Measurements from ENCODE around the gene PLXNC1.
A peak's percentile ranks its signal among the peaks of the same experiment; 100 is the strongest.

Gene PLXNC1

GRCh38 chr12:94139816-94140215 lies 8.6 kb upstream of the PLXNC1 start:
- no peaks in the 10 kb centered on the region for H3K4me1 ChIP-seq (ENCODE audit: control insufficient read depth, insufficient read depth, low read length)

GRCh38 chr12:94140556-94140955 lies 7.8 kb upstream of the PLXNC1 start:
- DNase-seq (ENCODE audit: low read depth), result peak; percentile 17
- no peak overlapping the region for H3K9ac ChIP-seq (ENCODE audit: low read length)
- peaks cover 31% of the 10 kb centered on the region for H3K27me3 ChIP-seq (replicated peaks; ENCODE audit: control insufficient read depth, insufficient read depth, low read length)
- H3K4me1 ChIP-seq (ENCODE audit: control insufficient read depth, insufficient read depth, low read length), result no peaks in the 10 kb centered on the region
- H3K9me3 ChIP-seq (ENCODE audit: control insufficient read depth, low read length), result no peaks in the 10 kb centered on the region
- H3K36me3 ChIP-seq (ENCODE audit: control insufficient read depth, insufficient read depth, low read length, severe bottlenecking), result no peaks in the 10 kb centered on the region
- no peak overlapping the region for H3K4me3 ChIP-seq (ENCODE audit: low read length)

More at GRCh38 chr12:94139816-94140215, 8.6 kb upstream of the PLXNC1 start:
- H3K27me3 ChIP-seq (replicated peaks; ENCODE audit: control insufficient read depth, insufficient read depth, low read length), result peaks cover 31% of the 10 kb centered on the region
- no peaks in the 10 kb centered on the region for H3K36me3 ChIP-seq (ENCODE audit: control insufficient read depth, insufficient read depth, low read length, severe bottlenecking)
- H3K9ac ChIP-seq (ENCODE audit: low read length), result no peak overlapping the region
- no peaks in the 10 kb centered on the region for H3K9me3 ChIP-seq (ENCODE audit: control insufficient read depth, low read length)
- no peak for DNase-seq (ENCODE audit: low read depth)
- no peak overlapping the region for H3K4me3 ChIP-seq (ENCODE audit: low read length)

- DNase-seq (ENCODE audit: low read depth), result no peak
- no peaks in the 10 kb centered on the region for H3K4me1 ChIP-seq (ENCODE audit: control insufficient read depth, insufficient read depth, low read length)
Measured at GRCh38 chr12:94141004-94141764, 7.2 kb upstream of the PLXNC1 start.

GRCh38 chr12:94141892-94142291 lies 6.5 kb upstream of the PLXNC1 start:
- no peaks in the 10 kb centered on the region for H3K4me1 ChIP-seq (ENCODE audit: control insufficient read depth, insufficient read depth, low read length)
- DNase-seq (ENCODE audit: low read depth), result no peak
- H3K9me3 ChIP-seq (ENCODE audit: control insufficient read depth, low read length), result no peaks in the 10 kb centered on the region
- H3K4me3 ChIP-seq (ENCODE audit: low read length), result no peak overlapping the region
- peaks cover 39% of the 10 kb centered on the region for H3K27me3 ChIP-seq (replicated peaks; ENCODE audit: control insufficient read depth, insufficient read depth, low read length)
- no peaks in the 10 kb centered on the region for H3K36me3 ChIP-seq (ENCODE audit: control insufficient read depth, insufficient read depth, low read length, severe bottlenecking)
- no peak overlapping the region for H3K9ac ChIP-seq (ENCODE audit: low read length)

More at GRCh38 chr12:94141004-94141764, 7.2 kb upstream of the PLXNC1 start:
- Histone ChIP-seq H3K27me3 (replicated peaks; ENCODE audit: control insufficient read depth, insufficient read depth, low read length) (peaks cover 32% of the 10 kb centered on the region), H3K9me3 (ENCODE audit: control insufficient read depth, low read length) (no peaks in the 10 kb centered on the region), H3K9ac (ENCODE audit: low read length) (no peak overlapping the region), H3K4me3 (ENCODE audit: low read length) (no peak overlapping the region), H3K36me3 (ENCODE audit: control insufficient read depth, insufficient read depth, low read length, severe bottlenecking) (no peaks in the 10 kb centered on the region)

GRCh38 chr12:94143438-94143837 lies 4.9 kb upstream of the PLXNC1 start:
- peaks cover 51% of the 10 kb centered on the region for H3K27me3 ChIP-seq (replicated peaks; ENCODE audit: control insufficient read depth, insufficient read depth, low read length)
- H3K9ac ChIP-seq (ENCODE audit: low read length), result no peak overlapping the region
- H3K4me3 ChIP-seq (ENCODE audit: low read length), result no peak overlapping the region
- no peak for DNase-seq (ENCODE audit: low read depth)
- no peaks in the 10 kb centered on the region for H3K36me3 ChIP-seq (ENCODE audit: control insufficient read depth, insufficient read depth, low read length, severe bottlenecking)
- no peaks in the 10 kb centered on the region for H3K4me1 ChIP-seq (ENCODE audit: control insufficient read depth, insufficient read depth, low read length)
- no peaks in the 10 kb centered on the region for H3K9me3 ChIP-seq (ENCODE audit: control insufficient read depth, low read length)

- no peak overlapping the region for H3K9ac ChIP-seq (ENCODE audit: low read length)
- no peaks in the 10 kb centered on the region for H3K36me3 ChIP-seq (ENCODE audit: control insufficient read depth, insufficient read depth, low read length, severe bottlenecking)
- H3K4me1 ChIP-seq (ENCODE audit: control insufficient read depth, insufficient read depth, low read length), result no peaks in the 10 kb centered on the region
- no peak for DNase-seq (ENCODE audit: low read depth)
- H3K9me3 ChIP-seq (ENCODE audit: control insufficient read depth, low read length), result no peaks in the 10 kb centered on the region
- H3K27me3 ChIP-seq (replicated peaks; ENCODE audit: control insufficient read depth, insufficient read depth, low read length), result peaks cover 51% of the 10 kb centered on the region
- no peak overlapping the region for H3K4me3 ChIP-seq (ENCODE audit: low read length)
Measured at GRCh38 chr12:94143951-94144350, 4.4 kb upstream of the PLXNC1 start.

GRCh38 chr12:94144781-94145180 lies 3.6 kb upstream of the PLXNC1 start:
- Histone ChIP-seq H3K9me3 (ENCODE audit: control insufficient read depth, low read length) (no peaks in the 10 kb centered on the region), H3K4me3 (ENCODE audit: low read length) (no peak overlapping the region), H3K4me1 (ENCODE audit: control insufficient read depth, insufficient read depth, low read length) (peaks cover 1% of the 10 kb centered on the region), H3K27me3 (replicated peaks; ENCODE audit: control insufficient read depth, insufficient read depth, low read length) (peaks cover 47% of the 10 kb centered on the region), H3K36me3 (ENCODE audit: control insufficient read depth, insufficient read depth, low read length, severe bottlenecking) (no peaks in the 10 kb centered on the region), H3K9ac (ENCODE audit: low read length) (no peak overlapping the region)
- DNase-seq (ENCODE audit: low read depth), result no peak

- H3K27me3 ChIP-seq (replicated peaks; ENCODE audit: control insufficient read depth, insufficient read depth, low read length), result peaks cover 47% of the 10 kb centered on the region
- peak; percentile 77 for DNase-seq (ENCODE audit: low read depth)
- no peaks in the 10 kb centered on the region for H3K9me3 ChIP-seq (ENCODE audit: control insufficient read depth, low read length)
- no peak overlapping the region for H3K9ac ChIP-seq (ENCODE audit: low read length)
- no peak overlapping the region for H3K4me3 ChIP-seq (ENCODE audit: low read length)
- H3K36me3 ChIP-seq (ENCODE audit: control insufficient read depth, insufficient read depth, low read length, severe bottlenecking), result no peaks in the 10 kb centered on the region
- peaks cover 3% of the 10 kb centered on the region for H3K4me1 ChIP-seq (ENCODE audit: control insufficient read depth, insufficient read depth, low read length)
Measured at GRCh38 chr12:94145191-94145983, 3.0 kb upstream of the PLXNC1 start.

GRCh38 chr12:94146166-94146936 lies 2.0 kb upstream of the PLXNC1 start:
- no peak for DNase-seq (ENCODE audit: low read depth)
- no peaks in the 10 kb centered on the region for H3K9me3 ChIP-seq (ENCODE audit: control insufficient read depth, low read length)
- no peak overlapping the region for H3K4me3 ChIP-seq (ENCODE audit: low read length)
- H3K27me3 ChIP-seq (replicated peaks; ENCODE audit: control insufficient read depth, insufficient read depth, low read length), result peaks cover 52% of the 10 kb centered on the region
- peaks cover 3% of the 10 kb centered on the region for H3K4me1 ChIP-seq (ENCODE audit: control insufficient read depth, insufficient read depth, low read length)
- H3K9ac ChIP-seq (ENCODE audit: low read length), result no peak overlapping the region
- no peaks in the 10 kb centered on the region for H3K36me3 ChIP-seq (ENCODE audit: control insufficient read depth, insufficient read depth, low read length, severe bottlenecking)

GRCh38 chr12:94147387-94147990 lies 888 bp upstream of the PLXNC1 start:
- Histone ChIP-seq H3K4me1 (ENCODE audit: control insufficient read depth, insufficient read depth, low read length) (peaks cover 3% of the 10 kb centered on the region), H3K9me3 (ENCODE audit: control insufficient read depth, low read length) (no peaks in the 10 kb centered on the region), H3K4me3 (ENCODE audit: low read length) (peak overlapping the region; percentile 54), H3K27me3 (replicated peaks; ENCODE audit: control insufficient read depth, insufficient read depth, low read length) (peaks cover 53% of the 10 kb centered on the region), H3K9ac (ENCODE audit: low read length) (no peak overlapping the region), H3K36me3 (ENCODE audit: control insufficient read depth, insufficient read depth, low read length, severe bottlenecking) (no peaks in the 10 kb centered on the region)
- no peak for DNase-seq (ENCODE audit: low read depth)

- H3K9ac ChIP-seq (ENCODE audit: low read length), result no peak overlapping the region
- no peak for DNase-seq (ENCODE audit: low read depth)
- H3K4me1 ChIP-seq (ENCODE audit: control insufficient read depth, insufficient read depth, low read length), result peaks cover 3% of the 10 kb centered on the region
- peak overlapping the region; percentile 67 for H3K4me3 ChIP-seq (ENCODE audit: low read length)
- no peaks in the 10 kb centered on the region for H3K9me3 ChIP-seq (ENCODE audit: control insufficient read depth, low read length)
- H3K36me3 ChIP-seq (ENCODE audit: control insufficient read depth, insufficient read depth, low read length, severe bottlenecking), result no peaks in the 10 kb centered on the region
- peaks cover 46% of the 10 kb centered on the region for H3K27me3 ChIP-seq (replicated peaks; ENCODE audit: control insufficient read depth, insufficient read depth, low read length)
Measured at GRCh38 chr12:94148739-94149118, 352 bp downstream of the PLXNC1 start.

Measured in adipocyte (in vitro differentiated cells).